COR-L47 (cell line): ENCODE data around the gene PLVAP.

ENCODE experiments used
- DNase-seq: peaks from one replicate; lab custom pipeline; 2025; lab: John Stamatoyannopoulos, UW

Gene PLVAP

DNA sequence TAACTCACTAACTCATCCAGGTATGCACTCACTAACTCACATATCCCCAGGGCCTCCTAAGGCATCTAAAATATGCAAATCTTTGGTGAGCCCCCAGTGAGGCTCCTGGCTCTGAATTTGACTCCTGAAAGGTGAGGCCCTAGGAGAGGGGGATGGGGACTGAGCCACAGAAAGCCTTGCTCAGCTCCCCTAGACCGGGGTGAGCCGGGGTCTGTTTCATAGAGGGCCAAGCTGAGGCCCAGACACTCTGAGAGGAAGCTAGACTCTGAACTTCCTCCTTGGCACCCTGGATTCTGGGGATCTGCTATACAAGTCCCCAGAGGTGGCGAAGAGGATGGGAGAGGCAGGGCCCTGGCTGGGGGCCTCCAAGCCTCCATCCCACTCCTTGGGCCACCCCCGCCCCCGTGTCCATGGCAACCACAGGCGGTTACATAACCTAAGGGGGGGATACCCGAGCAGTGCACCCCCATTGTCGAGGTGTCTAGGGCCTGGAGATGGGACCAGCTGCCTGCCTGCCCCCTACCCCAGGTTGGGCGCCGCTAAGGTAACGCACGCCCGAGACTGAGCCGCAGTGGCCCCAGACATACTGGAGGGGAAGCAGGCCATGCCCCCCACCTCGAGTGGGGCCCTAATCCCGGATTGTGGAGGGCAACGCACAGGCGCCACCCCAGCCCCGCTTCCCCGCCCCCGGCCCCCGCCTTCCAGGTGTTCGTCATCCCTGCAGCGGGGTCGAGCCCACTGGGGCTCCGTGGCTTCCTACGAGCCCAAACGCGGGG, 74.6 kb downstream of the PLVAP start:
- DNase-seq = no peak
